OCI-LY3 (cell line): ENCODE data around the gene TMEM242.

Source experiments
- H2AFZ ChIP-seq: fragments of 200-600, 300-600 bp; shearing (Covaris generic); 2 replicates; pipeline ENCODE4 v1.6.0; 2014; ENCODE audit warnings: antibody characterized with exemption, low read depth, low read length
- H3K27ac ChIP-seq: fragments of 200-600, 300-600 bp; sonication (generic); 2 replicates; pipeline ENCODE4 v1.5.1; 2014; ENCODE audit warnings: mild to moderate bottlenecking, low read length, moderate library complexity, mixed read lengths
- H3K27me3 ChIP-seq: fragments of 200-600, 300-600 bp; sonication (generic); 2 replicates; pipeline ENCODE4 v1.6.1; 2014; ENCODE audit warnings: low read depth, low read length, mixed read lengths
- H3K36me3 ChIP-seq: fragments of 200-600, 300-600 bp; sonication (generic); replicated peaks from 2 replicates; pipeline ENCODE3; 2014; ENCODE audit warnings: low read depth, low read length, mixed read lengths
- H3K4me1 ChIP-seq: fragments of 300-600, 200-600 bp; sonication (generic); 2 replicates; pipeline ENCODE4 v1.6.1; 2014; ENCODE audit warnings: low read length, mixed read lengths
- H3K4me2 ChIP-seq: fragments of 200-600, 300-600 bp; sonication (generic); 2 replicates; pipeline ENCODE4 v1.6.1; 2014; ENCODE audit warnings: low read length, mixed read lengths
- H3K4me3 ChIP-seq: fragments of 300-600, 200-600 bp; sonication (generic); 2 replicates; pipeline ENCODE4 v1.5.1; 2014; ENCODE audit warnings: antibody characterized with exemption, mild to moderate bottlenecking, low read length, moderate library complexity
- H3K79me2 ChIP-seq: fragments of 300-600, 200-600 bp; shearing (Covaris generic); 2 replicates; pipeline ENCODE4 v1.6.1; 2014; ENCODE audit warnings: mild to moderate bottlenecking, low read length, mixed read lengths
- H3K9ac ChIP-seq: fragments of 300-600, 200-600 bp; shearing (Covaris generic); 2 replicates; pipeline ENCODE4 v1.6.0; 2014; ENCODE audit warnings: mild to moderate bottlenecking, low read length, moderate library complexity
- H3K9me3 ChIP-seq: fragments of 200-600, 300-600 bp; shearing (Covaris generic); 2 replicates; pipeline ENCODE4 v1.6.1; 2014; ENCODE audit warnings: low read length, mixed read lengths; ENCODE audit not compliant: insufficient read depth
- H4K20me1 ChIP-seq: fragments of 200-600, 300-600 bp; sonication (generic); 2 replicates; pipeline ENCODE4 v1.6.1; 2016; ENCODE audit warnings: low read length, mixed read lengths; ENCODE audit not compliant: insufficient read depth
- CTCF ChIP-seq: fragments of 200-600, 300-600 bp; sonication (generic); IDR thresholded peaks from 2 replicates; pipeline ENCODE4 v1.5.1; 2014; ENCODE audit warnings: antibody characterized with exemption, low read length, low read depth
- EZH2phosphoT487 ChIP-seq: fragments of 200-600 bp; shearing (Covaris generic); IDR thresholded peaks from 2 replicates; pipeline ENCODE4 v1.6.1; 2018; ENCODE audit warnings: antibody characterized with exemption, mixed run types, low read depth

Gene TMEM242

GRCh38 chr6:157259443-157259842 is 63.9 kb downstream of the TMEM242 start:
- H3K27ac ChIP-seq = no peak overlapping the region
- no peak overlapping the region for H2AFZ ChIP-seq
- H3K4me3 ChIP-seq = no peak overlapping the region
- no peaks in the 10 kb centered on the region for H3K36me3 ChIP-seq
- TF ChIP-seq CTCF (no peak), EZH2phosphoT487 (no peak)
- H3K4me2 ChIP-seq = no peak overlapping the region
- H3K9ac ChIP-seq = no peak overlapping the region
- no peaks in the 10 kb centered on the region for H4K20me1 ChIP-seq
- H3K9me3 ChIP-seq = no peaks in the 10 kb centered on the region
- no peaks in the 10 kb centered on the region for H3K79me2 ChIP-seq
- H3K4me1 ChIP-seq = no peaks in the 10 kb centered on the region
- H3K27me3 ChIP-seq = peaks cover 18% of the 10 kb centered on the region; the same call in 1 of the 2 replicates

- H3K4me2 ChIP-seq = no peak overlapping the region
- H3K27me3 ChIP-seq = peaks cover 18% of the 10 kb centered on the region; the same call in 1 of the 2 replicates
- H3K79me2 ChIP-seq = no peaks in the 10 kb centered on the region
- no peak overlapping the region for H3K9ac ChIP-seq
- no peak overlapping the region for H3K27ac ChIP-seq
- H3K4me1 ChIP-seq = no peaks in the 10 kb centered on the region
- no peaks in the 10 kb centered on the region for H3K9me3 ChIP-seq
- H3K4me3 ChIP-seq = no peak overlapping the region
- no peaks in the 10 kb centered on the region for H4K20me1 ChIP-seq
- H3K36me3 ChIP-seq = no peaks in the 10 kb centered on the region
- no peak overlapping the region for H2AFZ ChIP-seq
- TF ChIP-seq CTCF (no peak), EZH2phosphoT487 (no peak)
Observed at GRCh38 chr6:157258878-157259277, 64.4 kb downstream of the TMEM242 start.

GRCh38 chr6:157255079-157255478 is 68.2 kb downstream of the TMEM242 start:
- TF ChIP-seq EZH2phosphoT487 (no peak), CTCF (no peak)
- H3K27ac ChIP-seq = no peak overlapping the region

GRCh38 chr6:157254538-157254937 is 68.8 kb downstream of the TMEM242 start:
- Histone ChIP-seq H2AFZ (no peak overlapping the region), H3K9ac (no peak overlapping the region), H3K4me1 (no peaks in the 10 kb centered on the region), H3K9me3 (no peaks in the 10 kb centered on the region), H3K36me3 (no peaks in the 10 kb centered on the region), H3K27me3 (peaks cover 21% of the 10 kb centered on the region; the same call in 1 of the 2 replicates), H3K79me2 (no peaks in the 10 kb centered on the region), H3K4me3 (no peak overlapping the region), H3K27ac (no peak overlapping the region), H4K20me1 (no peaks in the 10 kb centered on the region), H3K4me2 (no peak overlapping the region)
- TF ChIP-seq CTCF = no peak
- no peak for TF ChIP-seq EZH2phosphoT487

More at GRCh38 chr6:157255079-157255478, 68.2 kb downstream of the TMEM242 start:
- Histone ChIP-seq H3K4me3 (no peak overlapping the region), H4K20me1 (no peaks in the 10 kb centered on the region), H3K79me2 (no peaks in the 10 kb centered on the region), H3K4me1 (no peaks in the 10 kb centered on the region), H2AFZ (no peak overlapping the region), H3K27me3 (peaks cover 21% of the 10 kb centered on the region; the same call in 1 of the 2 replicates), H3K4me2 (no peak overlapping the region), H3K9me3 (no peaks in the 10 kb centered on the region), H3K36me3 (no peaks in the 10 kb centered on the region), H3K9ac (no peak overlapping the region)
